K562 (cell line): ENCODE results near the gene CCDC13. TPM values are rescaled to one million over a fixed set of nuclear protein-coding genes. Genes with fewer than 3 reads are reported as not detected.

Experiments
- ATAC-seq: fragments of 200-7000 bp; cut with Tn5 transposase; 3 replicates; pipeline ENCODE4 v1.9.1; 2020; ENCODE audit warnings: moderate library complexity
- BruUV-seq: library from RNA; stranded (reverse); fragments of 400-500 nt; replicated peaks from 2 replicates; lab custom pipeline; 2021; lab: Mats Ljungman, UMichigan
- CTCF ChIA-PET: fragments of 300-600 bp; formaldehyde crosslinking; extraction: SDS; loops from one replicate; lab custom pipeline; 2021; ENCODE audit warnings: low intra/inter-chr PET ratio; lab: Yijun Ruan, JAX
- POLR2A ChIA-PET: fragments of 300-600, 350-650 bp; sonication (Branson Sonifier 250); formaldehyde crosslinking; extraction: SDS; loops from one replicate; lab custom pipeline; 2021; ENCODE audit warnings: antibody characterized with exemption, inconsistent platforms; lab: Yijun Ruan, JAX
- DNase-seq, 4 experiments: peaks; one replicate each; pipeline versions ENCODE4 v3.0.0 to v3.0.0-alpha.2; 2011 to 2018; ENCODE audit warnings: low spot score in 3 of 4, mixed read lengths in 3 of 4; ENCODE audit errors: extremely low read depth in 1 of 4
- FAIRE-seq: peaks from 2 replicates; lab custom pipeline; 2011; peaks lifted over from hg19 to GRCh38; lab: Jason Lieb, UNC
- H2AFZ ChIP-seq: 2 replicates; pipeline ENCODE4 v1.6.0; 2011; ENCODE audit warnings: low read depth, low read length, control low read depth, inconsistent platforms
- H3K27ac ChIP-seq: fragments of 200-600 bp; 3 replicates; pipeline ENCODE4 v1.8.0; 2011; ENCODE audit warnings: low read depth, mild to moderate bottlenecking, control low read depth, inconsistent platforms, low read length, moderate library complexity, mixed read lengths; ENCODE audit errors: extremely low read depth
- H3K27me3 ChIP-seq, 2 experiments: fragments of 300-600 bp in 1 of 2; 2 replicates in 1 of 2; 3 replicates in 1 of 2; pipeline versions ENCODE4 v1.6.0 to v1.8.0; 2011; ENCODE audit warnings: inconsistent platforms in 2 of 2, low read length in 2 of 2, mild to moderate bottlenecking in 1 of 2, mixed read lengths in 1 of 2, moderate library complexity in 1 of 2; ENCODE audit not compliant: control insufficient read depth in 2 of 2, insufficient read depth in 2 of 2
- H3K36me3 ChIP-seq: fragments of 300-600 bp; 3 replicates; pipeline ENCODE4 v1.8.0; 2011; ENCODE audit warnings: mild to moderate bottlenecking, low read length, inconsistent platforms; ENCODE audit not compliant: control insufficient read depth, insufficient read depth
- H3K4me1 ChIP-seq, 2 experiments: fragments of 200-600 bp in 1 of 2; replicated peaks in 1 of 2; 2 replicates in 1 of 2; 3 replicates in 1 of 2; pipeline versions ENCODE4 v1.5.1 to v1.8.0; 2011; ENCODE audit warnings: inconsistent platforms in 2 of 2, low read length in 2 of 2, mild to moderate bottlenecking in 1 of 2, mixed read lengths in 1 of 2, moderate library complexity in 1 of 2; ENCODE audit not compliant: control insufficient read depth in 2 of 2, insufficient read depth in 2 of 2
- H3K4me2 ChIP-seq: 2 replicates; pipeline ENCODE4 v1.6.1; 2011; ENCODE audit warnings: low read length, control low read depth, inconsistent platforms, mixed read lengths; ENCODE audit not compliant: insufficient read depth
- H3K4me3 ChIP-seq: fragments of 200-600 bp; sonication (generic), shearing (Covaris generic); 2 replicates; pipeline ENCODE4 v1.5.1; 2016; ENCODE audit warnings: control low read depth, inconsistent platforms
- H3K79me2 ChIP-seq: fragments of 200-600 bp; 3 replicates; pipeline ENCODE4 v1.8.0; 2011; ENCODE audit warnings: low read length, inconsistent platforms; ENCODE audit not compliant: control insufficient read depth, insufficient read depth
- H3K9ac ChIP-seq, 2 experiments: 2 replicates each; pipeline versions ENCODE4 v1.6.0 to v1.6.1; 2011; ENCODE audit warnings: low read depth in 2 of 2, low read length in 2 of 2, control low read depth in 1 of 2, inconsistent platforms in 1 of 2, mild to moderate bottlenecking in 1 of 2, mixed read lengths in 1 of 2; ENCODE audit not compliant: insufficient read depth in 1 of 2
- H3K9me1 ChIP-seq: one replicate; pipeline ENCODE4 v1.6.0; 2011; ENCODE audit warnings: inconsistent platforms, mild to moderate bottlenecking, low read length, moderate library complexity; ENCODE audit not compliant: control insufficient read depth, insufficient read depth
- H3K9me3 ChIP-seq: replicated peaks from 2 replicates; pipeline ENCODE4 v1.5.1; 2011; ENCODE audit warnings: low read depth, low read length, inconsistent platforms; ENCODE audit not compliant: control insufficient read depth, insufficient read depth
- H4K20me1 ChIP-seq: replicated peaks from 2 replicates; pipeline ENCODE4 v1.6.1; 2011; ENCODE audit warnings: low read length, inconsistent platforms, mixed read lengths; ENCODE audit not compliant: control insufficient read depth, insufficient read depth
- CBFA2T3 ChIP-seq: fragments of 450-650 bp; IDR thresholded peaks from 2 replicates; pipeline ENCODE4 v1.6.1; 2017
- CHD1 ChIP-seq: fragments of 200-600 bp; sonication (generic); IDR thresholded peaks from one replicate; pipeline ENCODE4 v1.6.1; 2012; ENCODE audit warnings: mild to moderate bottlenecking, moderate library complexity, low read length, inconsistent platforms
- DMBX1 ChIP-seq: fragments of 250-450 bp; sonication (Bioruptor Pico); IDR thresholded peaks from 2 replicates; pipeline ENCODE4 v1.8.0; 2022; ENCODE audit warnings: inconsistent platforms, mild to moderate bottlenecking, moderate library complexity, borderline replicate concordance
- DPF2 ChIP-seq: fragments of 450-650 bp; IDR thresholded peaks from 2 replicates; pipeline ENCODE4 v1.6.1; 2016
- FOSL1 ChIP-seq: fragments of 200-800 bp; sonication (Bioruptor generic); conservative IDR thresholded peaks from 2 replicates; pipeline ENCODE4 v1.6.1; 2016; ENCODE audit warnings: missing genetic modification characterization, missing compliant biosample characterization
- KHSRP ChIP-seq: fragments of 450-650 bp; IDR thresholded peaks from 2 replicates; pipeline ENCODE4 v1.6.1; 2017
- LEF1 ChIP-seq: fragments of 450-650 bp; IDR thresholded peaks from 2 replicates; pipeline ENCODE4 v1.6.1; 2016; ENCODE audit warnings: mild to moderate bottlenecking
- POU5F1 ChIP-seq: fragments of 150-350 bp; IDR thresholded peaks from 2 replicates; pipeline ENCODE4 v1.6.1; 2014; ENCODE audit warnings: borderline replicate concordance, low read length, low read depth, mild to moderate bottlenecking; ENCODE audit not compliant: partially characterized antibody
- RBFOX2 ChIP-seq: fragments of 200-400 bp; formaldehyde crosslinking; IDR thresholded peaks from 2 replicates; pipeline ENCODE4 v1.6.1; 2017; ENCODE audit warnings: low read depth, mild to moderate bottlenecking, low read length, moderate library complexity
- SPI1 ChIP-seq: IDR thresholded peaks from 2 replicates; pipeline ENCODE4 v1.6.1; 2011; ENCODE audit warnings: low read depth, low read length, control low read depth, borderline replicate concordance
- TAF15 ChIP-seq: fragments of 200-400 bp; formaldehyde crosslinking; IDR thresholded peaks from 2 replicates; pipeline ENCODE4 v1.6.1; 2017; ENCODE audit warnings: mild to moderate bottlenecking, low read depth, low read length, moderate library complexity
- TEAD2 ChIP-seq: fragments of 450-650 bp; IDR thresholded peaks from 2 replicates; pipeline ENCODE4 v1.6.1; 2016; ENCODE audit warnings: missing genetic modification characterization, control low read depth, missing compliant biosample characterization
- TGIF2 ChIP-seq: sonication (generic); formaldehyde crosslinking; IDR thresholded peaks from 2 replicates; pipeline ENCODE4 v1.8.1; 2022; ENCODE audit warnings: mild to moderate bottlenecking, missing genetic modification reagents, moderate library complexity
- XRCC5 ChIP-seq: fragments of 200-400 bp; formaldehyde crosslinking; IDR thresholded peaks from 2 replicates; pipeline ENCODE4 v1.6.1; 2017; ENCODE audit warnings: low read depth, mild to moderate bottlenecking, low read length
- ZNF212 ChIP-seq: fragments of 450-650 bp; formaldehyde crosslinking; IDR thresholded peaks from 2 replicates; pipeline ENCODE4 v1.4.0; 2020; ENCODE audit warnings: mild to moderate bottlenecking
- ZNF3 ChIP-seq: fragments of 250-450 bp; sonication (Bioruptor Pico); IDR thresholded peaks from 2 replicates; pipeline ENCODE4 v1.5.0; 2021; ENCODE audit warnings: mild to moderate bottlenecking, moderate library complexity
- WGBS: fragments of 100-300 bp; shearing (Covaris generic); methylation state at CpG from one replicate; pipeline ENCODE4 v1.1.6; 2016; ENCODE audit warnings: low coverage, mixed read lengths; ENCODE audit not compliant: insufficient coverage; ENCODE audit errors: missing lambda C conversion rate; 5-methylcytosine and 5-hydroxymethylcytosine counted together
- in situ Hi-C: fragments of 300-500 bp; cut with MboI; formaldehyde crosslinking; loops from 4 replicates; pipeline ENCODE4 v1.15.0; 2018; ENCODE audit warnings: inconsistent platforms, mixed read lengths
- intact Hi-C: fragments of 100-400 bp; cut with micrococcal nuclease; formaldehyde crosslinking; loops from 2 replicates; pipeline ENCODE4 v1.14.2; 2022
- polyA plus RNA-seq, 8 experiments: library from polyadenylated mRNA; depleted of rRNA in 4 of 8; stranded (reverse) in 5 of 8; unstranded in 3 of 8; fragments of >200 nt; fragmentation: Nextera tagmentation in 2 of 8; fragmentation: Illumina TruSeq in 1 of 8; extraction: Ambion mirVana in 2 of 8; extraction: Trizol in 1 of 8; gene quantifications; 2 replicates each; pipeline versions ENCODE4 v1.2.1 to v1.2.3, GENCODE V29; 2011 to 2014; ENCODE audit warnings: inconsistent platforms in 1 of 8, missing spikeins in 1 of 8
- total RNA-seq, 7 experiments: library from RNA; depleted of rRNA in 6 of 7; stranded (reverse); fragments of >200 nt in 6 of 7; fragmentation: Illumina TruSeq in 2 of 7; extraction: Trizol in 2 of 7; gene quantifications; 2 replicates each; pipeline versions ENCODE4 v1.2.1 to v1.2.3, GENCODE V29; 2011 to 2021; ENCODE audit warnings: low replicate concordance in 1 of 7
- TF ChIP-seq, protein P1 (sequence below): fragments of 200-800 bp; sonication (Bioruptor generic); IDR thresholded peaks from 2 replicates; pipeline ENCODE4 v1.6.1; 2017; ENCODE audit warnings: missing genetic modification characterization, missing compliant biosample characterization

The CCDC13 gene
- total and polyA plus RNA-seq, 9 of the 15 experiments (the other 6 are each of a cell fraction or from before 2014, with no cell fraction given) = 0.20 to 0.70 (median 0.48) TPM; not detected in 2

DNA sequence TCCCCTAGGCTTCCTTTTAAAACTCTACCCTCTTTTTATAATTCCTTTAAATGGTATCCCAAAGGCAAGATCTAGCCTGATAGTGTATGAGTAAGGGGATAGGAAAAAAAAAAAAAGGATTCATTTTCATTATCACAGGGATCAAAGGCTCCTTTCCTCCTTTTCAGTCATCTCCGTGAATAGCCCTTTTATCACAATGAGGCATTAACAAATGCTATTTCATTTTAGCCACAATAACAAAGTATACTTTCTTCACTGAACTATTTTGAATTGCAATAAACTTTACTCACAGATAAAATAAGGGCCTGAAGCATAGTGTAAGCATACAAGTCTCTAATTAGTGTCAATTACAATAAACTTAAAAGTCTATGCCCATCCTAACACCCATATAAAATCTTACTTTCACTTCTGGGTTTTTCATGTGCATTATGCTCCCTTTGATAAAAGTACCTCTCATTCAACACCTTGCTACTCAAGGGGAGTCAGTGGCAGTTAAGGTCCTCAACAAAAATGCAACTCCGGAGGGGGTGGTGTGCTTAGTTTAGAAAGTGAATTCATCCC, 22.6 kb upstream of the CCDC13 start:
- CTCF ChIA-PET = no interaction called here
- H3K9me1 ChIP-seq = no peaks in the 10 kb centered on the region
- WGBS = 91% methylated on average over 2 of the region's 2 CpGs
- no peak overlapping the region for H3K9ac ChIP-seq
- no peak overlapping the region for H3K27ac ChIP-seq
- no peak overlapping the region for H2AFZ ChIP-seq
- no peak overlapping the region for H3K4me3 ChIP-seq
- TF ChIP-seq, protein P1, sequence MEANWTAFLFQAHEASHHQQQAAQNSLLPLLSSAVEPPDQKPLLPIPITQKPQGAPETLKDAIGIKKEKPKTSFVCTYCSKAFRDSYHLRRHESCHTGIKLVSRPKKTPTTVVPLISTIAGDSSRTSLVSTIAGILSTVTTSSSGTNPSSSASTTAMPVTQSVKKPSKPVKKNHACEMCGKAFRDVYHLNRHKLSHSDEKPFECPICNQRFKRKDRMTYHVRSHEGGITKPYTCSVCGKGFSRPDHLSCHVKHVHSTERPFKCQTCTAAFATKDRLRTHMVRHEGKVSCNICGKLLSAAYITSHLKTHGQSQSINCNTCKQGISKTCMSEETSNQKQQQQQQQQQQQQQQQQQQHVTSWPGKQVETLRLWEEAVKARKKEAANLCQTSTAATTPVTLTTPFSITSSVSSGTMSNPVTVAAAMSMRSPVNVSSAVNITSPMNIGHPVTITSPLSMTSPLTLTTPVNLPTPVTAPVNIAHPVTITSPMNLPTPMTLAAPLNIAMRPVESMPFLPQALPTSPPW (CRISPR knock-in tag) = no peak
- TF ChIP-seq TGIF2 (CRISPR knock-in tag) (no peak), FOSL1 (tag) (no peak), RBFOX2 (no peak), SPI1 (no peak), DPF2 (no peak), ZNF3 (CRISPR knock-in tag) (no peak), POU5F1 (no peak), DMBX1 (CRISPR knock-in tag) (no peak), LEF1 (no peak), TEAD2 (tag) (no peak), KHSRP (no peak), TAF15 (no peak), CBFA2T3 (no peak), ZNF212 (CRISPR knock-in tag) (no peak), CHD1 (no peak), XRCC5 (no peak)
- ATAC-seq = no peak; the same call in 2 of the 3 replicates
- POLR2A ChIA-PET = interaction anchor here (0.9 to 1.6 kb wide), 6 partner anchors 9 to 50 kb away, joined by 3 to 9 read pairs (median 4); no protein-coding TSS in a partner anchor
- H4K20me1 ChIP-seq = no peaks in the 10 kb centered on the region
- no peak for DNase-seq
- FAIRE-seq = no peak
- H3K9me3 ChIP-seq = 0 out of 2 replicates have a peak, but pooled peaks cover 2% of the 10 kb centered on the region
- peaks cover 58% of the 10 kb centered on the region for H3K79me2 ChIP-seq
- no peaks in the 10 kb centered on the region for H3K27me3 ChIP-seq
- intact Hi-C loops (no loop called here), in situ Hi-C loops (no loop called here)
- H3K4me1 ChIP-seq = peaks cover 0 to 4% of the 10 kb centered on the region in 2 experiments; a peak in 3 of 5 replicates
- H3K4me2 ChIP-seq = no peak overlapping the region
- H3K36me3 ChIP-seq = peaks cover 41% of the 10 kb centered on the region
- BruUV-seq = TSS peak; percentile 10
